GM21447 (cell line): Measurements from ENCODE around the gene SMAD1.

Experiments
- ATAC-seq: cut with Tn5 transposase; IDR thresholded peaks from one replicate; pipeline ENCODE4 v1.9.1; 2021; ENCODE audit not compliant: unreplicated experiment

The SMAD1 gene

GRCh38 chr4:145481164-145481941, at the start of gene SMAD1:
TSS of gene SMAD1 (plus strand) at chr4:145481853. CDS start at chr4:145514614, 32,761 bp downstream.
- ATAC-seq, result peak; percentile 38

GRCh38 chr4:145433684-145434083, 48.0 kb upstream of the SMAD1 start:
- ATAC-seq, result no peak

GRCh38 chr4:145435646-145436045, 46.0 kb upstream of the SMAD1 start:
- ATAC-seq, result no peak

GRCh38 chr4:145436114-145436513, 45.5 kb upstream of the SMAD1 start:
- ATAC-seq, result no peak

- no peak for ATAC-seq
Measured at GRCh38 chr4:145436796-145437195, 44.9 kb upstream of the SMAD1 start.

GRCh38 chr4:145437466-145437865, 44.2 kb upstream of the SMAD1 start:
- no peak for ATAC-seq

GRCh38 chr4:145438298-145438697, 43.4 kb upstream of the SMAD1 start:
- no peak for ATAC-seq

GRCh38 chr4:145440292-145441007, 41.2 kb upstream of the SMAD1 start:
- ATAC-seq, result no peak

- peak; percentile 93 for ATAC-seq
Measured at GRCh38 chr4:145446184-145446583, 35.5 kb upstream of the SMAD1 start.

- ATAC-seq, result no peak
Measured at GRCh38 chr4:145451895-145452294, 29.8 kb upstream of the SMAD1 start.

GRCh38 chr4:145452447-145453162, 29.0 kb upstream of the SMAD1 start:
- no peak for ATAC-seq

GRCh38 chr4:145453163-145453520, 28.5 kb upstream of the SMAD1 start:
- ATAC-seq, result no peak

- no peak for ATAC-seq
Measured at GRCh38 chr4:145473203-145473602, 8.4 kb upstream of the SMAD1 start.

GRCh38 chr4:145480257-145480656, 1.4 kb upstream of the SMAD1 start:
- peak; percentile 28 for ATAC-seq

- ATAC-seq, result no peak
Measured at GRCh38 chr4:145481942-145482208, 222 bp downstream of the SMAD1 start.

- ATAC-seq, result peak; percentile 41
Measured at GRCh38 chr4:145482209-145483037, 770 bp downstream of the SMAD1 start.

- no peak for ATAC-seq
Measured at GRCh38 chr4:145483514-145483913, 1.9 kb downstream of the SMAD1 start.

GRCh38 chr4:145484225-145484846, 2.7 kb downstream of the SMAD1 start:
- no peak for ATAC-seq

GRCh38 chr4:145485120-145485519, 3.5 kb downstream of the SMAD1 start:
- ATAC-seq, result no peak

GRCh38 chr4:145486603-145487002, 5.0 kb downstream of the SMAD1 start:
- no peak for ATAC-seq

- ATAC-seq, result peak; percentile 95
Measured at GRCh38 chr4:145487631-145488030, 6.0 kb downstream of the SMAD1 start.
